Forelimb muscle (tissue), 1 donor: ENCODE results near the gene DPF3. TPM values are rescaled to one million over a fixed set of nuclear protein-coding genes. Genes with fewer than 3 reads are reported as not detected.

Source experiments
- DNase-seq: peaks from one replicate; pipeline ENCODE4 v3.0.0-alpha.2; 2013; ENCODE audit warnings: low read depth
- polyA plus RNA-seq: library from polyadenylated mRNA; unstranded; fragments of 120-200 nt; gene quantifications from one replicate; pipeline ENCODE4 v1.2.1, GENCODE V29; 2013; ENCODE audit not compliant: insufficient read length

The DPF3 gene
- polyA plus RNA-seq, 1 donor = 4.6 TPM

DNA sequence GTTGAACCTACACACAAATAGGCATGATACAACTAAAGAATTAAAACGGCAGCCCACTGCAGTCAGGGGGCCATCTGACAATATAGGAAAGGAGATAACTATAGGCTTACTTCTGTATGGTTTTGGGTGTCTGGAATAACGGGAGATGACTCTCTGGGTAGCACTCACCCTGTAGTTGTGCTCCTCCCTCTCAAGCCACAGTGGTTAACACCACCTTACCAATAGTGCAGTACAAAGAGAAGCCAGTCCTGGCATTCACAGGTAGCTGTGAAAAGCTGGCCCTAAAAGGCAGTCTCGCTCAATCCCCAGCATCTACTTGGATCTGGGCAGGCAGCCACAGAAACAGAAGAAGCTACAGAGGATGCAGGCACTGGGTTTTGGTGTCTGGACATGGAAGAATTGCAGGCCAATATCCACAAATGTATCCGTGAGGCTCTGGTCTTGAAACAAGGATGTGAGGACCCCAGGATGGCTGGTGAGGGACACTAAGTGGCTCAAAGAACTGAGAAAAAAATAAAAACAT is 93.0 kb downstream of the DPF3 start:
- DNase-seq = no peak

DNA sequence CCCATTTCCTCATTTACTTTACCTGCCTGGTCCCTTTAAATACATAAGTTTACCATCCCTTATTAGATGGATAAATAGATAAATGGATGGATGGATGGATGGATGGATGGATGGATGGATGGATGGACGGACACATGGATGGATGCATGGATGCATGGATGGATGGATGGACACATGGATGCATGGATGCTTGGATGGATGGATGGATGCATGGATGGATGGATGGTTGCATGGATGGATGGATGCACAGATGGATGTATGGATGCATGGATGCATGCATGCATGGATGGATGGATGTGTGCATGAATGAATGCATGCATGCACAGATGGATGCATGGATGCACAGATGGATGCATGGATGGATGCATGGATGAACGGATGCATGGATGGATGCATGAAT is 93.6 kb downstream of the DPF3 start:
- DNase-seq = no peak

DNA sequence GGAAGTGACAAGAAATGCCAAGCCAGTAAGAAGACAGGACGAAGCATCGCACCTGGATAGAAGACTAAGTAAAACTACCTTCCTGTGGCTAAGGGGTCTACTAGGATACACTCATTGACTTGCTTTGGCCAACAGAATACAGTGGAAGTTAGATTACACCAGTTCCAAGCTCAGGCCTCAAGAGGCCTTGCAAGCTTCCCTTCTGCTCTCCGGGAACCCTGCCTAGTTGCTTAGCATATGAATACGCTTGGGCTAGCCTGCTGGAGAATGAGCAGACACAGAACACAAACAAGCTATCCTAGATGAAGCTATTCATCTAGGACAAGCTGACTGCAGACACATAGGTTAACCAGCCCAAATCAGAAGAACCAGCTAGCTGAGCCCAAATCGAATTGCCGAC is 97.0 kb downstream of the DPF3 start:
- DNase-seq = no peak

DNA sequence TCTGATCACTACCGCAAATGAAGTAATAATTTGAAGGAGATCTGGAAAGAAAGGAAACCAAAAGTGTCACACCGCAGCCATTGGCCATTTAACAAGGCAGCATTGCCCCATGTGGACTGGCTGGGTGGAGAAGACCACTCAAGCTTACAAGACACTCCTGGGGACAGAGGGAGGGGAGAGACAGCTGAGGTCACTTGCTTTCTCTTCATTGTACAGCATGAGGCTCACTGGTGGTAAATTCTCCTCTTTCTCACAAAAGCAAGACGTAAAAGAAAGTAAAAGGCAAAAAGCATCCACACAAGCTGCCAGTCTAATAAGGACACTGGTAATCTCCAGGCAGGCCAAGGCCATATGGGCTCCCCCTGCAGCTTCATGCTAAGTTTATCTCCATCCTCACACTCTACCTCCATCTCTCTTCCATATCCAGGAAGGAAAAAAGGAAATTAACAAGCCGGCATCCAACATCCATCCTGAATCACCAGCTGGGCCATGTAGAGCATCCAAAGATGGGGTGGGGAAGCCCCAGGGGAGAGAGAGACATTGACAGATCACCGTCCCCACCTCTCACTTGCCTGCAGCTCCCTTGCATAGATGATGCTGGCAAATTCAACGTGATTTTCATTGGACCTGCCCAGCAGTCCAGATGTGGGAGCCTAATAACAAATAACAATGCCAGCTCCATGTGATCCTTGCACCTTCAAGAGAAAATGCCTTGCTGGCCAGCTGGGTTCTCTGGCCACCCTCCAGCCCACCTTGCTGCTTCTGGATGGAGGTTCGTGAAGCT is 100.6 kb downstream of the DPF3 start:
- DNase-seq = no peak

DNA sequence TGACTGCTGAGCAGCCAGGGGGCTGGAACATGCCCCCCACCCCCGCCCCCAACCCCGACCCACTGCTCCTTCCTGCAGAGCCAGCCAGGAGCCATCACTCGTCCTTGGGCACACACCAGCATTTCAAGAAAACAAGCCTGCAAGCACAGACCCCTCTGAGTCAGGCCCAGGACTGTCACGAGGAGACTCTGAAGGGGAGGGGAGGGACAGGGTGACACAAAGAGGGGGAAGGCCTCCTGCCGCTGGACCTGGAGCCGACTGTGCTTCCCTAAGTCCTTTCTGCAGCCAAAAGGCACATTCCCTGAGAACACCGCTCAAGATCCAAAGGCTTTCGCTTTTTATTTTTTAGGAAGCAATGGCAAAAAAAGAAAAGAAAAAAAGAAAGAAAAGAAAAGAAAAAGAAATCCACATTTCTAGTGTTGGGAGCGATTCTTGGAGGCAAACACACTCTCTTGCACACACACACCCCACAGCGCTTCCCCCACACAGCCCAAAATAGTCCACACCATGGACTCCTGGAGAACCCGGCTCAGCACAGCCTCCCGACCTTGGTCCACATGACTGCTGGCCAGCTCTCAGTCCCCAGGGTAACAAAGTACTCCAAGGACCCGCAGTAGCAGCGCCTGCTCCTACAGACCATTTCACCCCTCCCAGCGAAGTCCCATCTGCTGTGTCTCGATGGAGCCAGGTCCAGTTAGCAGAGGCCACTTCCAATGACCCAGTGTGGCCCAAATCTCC is 101.7 kb downstream of the DPF3 start:
- no peak for DNase-seq

DNA sequence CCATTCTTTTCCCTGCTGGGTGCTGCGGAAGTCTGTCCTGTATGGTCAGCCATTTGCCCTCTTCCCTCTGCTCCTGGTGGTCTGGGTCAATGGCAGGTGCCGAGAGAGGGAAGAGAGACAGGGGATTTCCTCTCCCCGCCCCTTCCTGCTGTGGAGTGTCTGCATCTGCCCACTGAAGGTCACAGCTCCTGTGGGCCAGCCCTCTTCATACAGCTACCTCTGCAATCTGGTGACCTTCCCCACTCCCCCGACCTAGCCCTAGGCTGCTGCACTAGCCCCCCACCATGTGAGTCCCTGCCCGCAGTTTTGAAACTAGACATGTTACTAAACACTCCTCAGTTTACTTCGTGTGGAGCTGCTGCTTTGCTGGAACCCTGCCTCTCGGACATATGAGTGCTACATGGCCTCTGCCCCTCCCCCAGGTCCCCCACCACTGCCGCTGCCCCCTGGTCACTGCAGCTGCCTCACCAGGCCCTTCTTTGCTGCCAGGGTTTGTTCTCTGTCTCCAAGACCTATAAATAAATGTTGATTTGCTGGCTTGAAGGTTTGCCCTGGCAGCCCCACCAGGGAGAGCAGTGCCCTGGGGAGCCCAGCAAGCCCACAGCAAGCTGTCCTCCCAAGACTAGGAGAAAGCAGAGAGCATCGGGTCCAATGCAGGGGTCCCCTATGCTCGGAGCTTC is 102.9 kb downstream of the DPF3 start:
- DNase-seq = no peak

DNA sequence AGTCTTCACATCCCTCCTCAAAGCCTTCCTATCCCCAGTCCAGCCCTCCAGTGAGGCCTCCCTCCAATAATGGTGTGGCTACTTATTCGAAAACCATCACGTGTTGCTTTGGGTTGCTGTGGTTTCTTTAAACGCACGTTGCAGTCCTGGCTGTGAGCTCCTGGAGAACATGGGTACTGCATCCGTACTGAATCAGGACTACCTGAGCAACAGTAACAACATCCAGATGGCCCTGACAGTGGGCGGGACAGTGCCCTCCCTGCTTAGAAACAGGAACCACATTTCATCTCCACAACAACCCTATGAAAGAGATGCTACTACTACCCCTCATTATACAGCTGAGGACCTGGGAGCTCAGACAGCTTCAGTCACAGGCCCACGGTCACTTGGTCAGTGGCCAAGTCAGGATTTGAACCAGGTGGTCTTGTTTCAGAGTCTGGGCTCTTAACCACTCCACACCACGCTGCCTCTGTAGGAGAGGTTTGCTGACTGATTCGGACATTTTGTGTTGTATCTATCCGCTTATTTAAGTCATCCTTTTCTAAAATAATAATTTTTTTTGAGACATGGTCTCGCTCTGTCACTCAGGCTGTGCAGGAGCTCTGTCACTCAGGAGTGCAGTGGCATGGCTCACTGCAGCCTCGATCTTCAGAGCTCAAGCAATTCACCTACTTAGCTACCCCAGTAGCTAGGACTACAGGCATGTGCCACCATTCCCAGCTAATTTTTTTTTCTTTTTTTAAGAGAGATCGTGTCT is 104.8 kb downstream of the DPF3 start:
- DNase-seq = no peak

DNA sequence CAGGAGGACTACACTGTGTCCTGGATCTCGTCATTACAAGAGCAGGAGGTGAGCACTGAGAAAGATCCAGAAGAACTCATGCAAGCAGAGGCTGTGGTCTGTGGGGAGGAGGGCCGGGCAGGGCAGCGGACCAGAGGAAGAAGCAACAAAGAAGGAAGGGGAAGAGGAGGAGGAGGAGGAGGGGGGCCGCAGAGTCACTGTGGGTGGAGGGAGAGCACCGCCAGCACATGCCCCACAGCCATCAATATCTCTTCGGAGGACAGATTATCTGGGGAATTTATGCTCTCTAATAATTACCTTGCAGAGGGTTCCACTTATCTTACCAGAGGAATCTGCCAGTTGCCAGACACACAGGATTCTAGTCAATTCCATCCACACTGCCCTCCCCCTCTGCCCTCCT is 105.6 kb downstream of the DPF3 start:
- no peak for DNase-seq

DNA sequence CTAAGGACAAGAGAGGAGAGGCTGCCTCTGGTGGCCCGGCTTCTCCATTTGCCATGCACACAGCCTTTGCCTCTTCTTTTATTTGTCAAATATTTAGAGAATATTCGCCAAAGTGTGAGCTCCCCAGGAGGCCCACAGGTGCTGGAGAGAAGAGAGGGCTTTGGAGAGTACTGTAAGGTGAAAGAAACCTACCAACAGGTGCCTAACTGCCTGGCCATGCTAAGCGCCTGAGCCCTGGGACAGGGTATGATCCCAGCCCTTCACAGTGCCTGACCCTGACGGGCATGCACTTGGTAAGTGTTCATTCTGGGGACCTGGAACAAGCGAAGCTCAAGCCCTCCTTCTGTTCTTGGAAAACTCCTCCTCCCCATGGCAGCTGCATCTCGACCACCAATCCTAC is 106.1 kb downstream of the DPF3 start:
- DNase-seq = no peak

DNA sequence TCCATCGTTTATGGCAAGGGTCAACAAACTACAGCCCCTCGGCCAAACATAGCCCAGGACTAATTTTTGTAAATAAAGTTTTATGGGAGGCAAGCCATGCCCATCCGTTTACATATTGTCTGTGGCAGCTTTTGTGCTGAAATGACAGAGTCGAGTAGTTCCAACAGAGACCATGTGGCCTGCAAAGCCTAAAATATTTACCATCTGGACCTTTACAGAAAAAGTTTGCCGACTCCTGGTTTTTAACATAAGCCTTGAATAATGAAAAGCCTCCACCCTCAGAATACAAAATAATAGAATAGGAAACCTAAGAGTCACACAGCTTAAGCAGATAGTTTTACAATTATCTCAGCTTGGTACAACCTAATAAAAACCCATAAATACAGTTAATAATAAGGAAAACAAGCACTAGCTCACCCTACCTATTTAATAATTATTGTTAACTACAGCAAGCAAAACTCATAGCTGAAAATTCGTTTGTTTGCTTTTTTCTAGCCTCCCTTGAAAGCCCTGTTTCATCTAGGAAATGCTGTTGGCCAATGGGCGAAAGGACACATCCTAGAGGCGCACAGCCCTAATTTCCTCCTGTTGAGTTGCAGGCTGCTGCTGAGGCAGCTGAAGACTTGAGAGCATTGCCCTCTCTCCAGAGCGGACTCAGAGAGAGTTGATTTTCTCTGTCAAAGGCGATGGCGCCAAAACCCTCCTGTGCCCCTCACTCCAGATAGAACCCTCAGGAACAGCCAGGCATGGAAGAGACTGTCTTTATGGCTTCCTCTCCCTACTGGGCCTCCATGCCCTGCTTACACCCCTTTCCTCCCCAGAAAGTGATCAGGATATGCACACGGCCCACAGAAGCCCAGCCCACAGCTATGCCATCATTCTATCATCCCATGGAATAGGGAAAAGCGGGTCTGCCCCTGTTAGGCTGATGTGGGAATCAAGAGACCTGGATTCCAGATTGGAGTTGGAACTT is 107.2 kb downstream of the DPF3 start:
- DNase-seq = no peak

DNA sequence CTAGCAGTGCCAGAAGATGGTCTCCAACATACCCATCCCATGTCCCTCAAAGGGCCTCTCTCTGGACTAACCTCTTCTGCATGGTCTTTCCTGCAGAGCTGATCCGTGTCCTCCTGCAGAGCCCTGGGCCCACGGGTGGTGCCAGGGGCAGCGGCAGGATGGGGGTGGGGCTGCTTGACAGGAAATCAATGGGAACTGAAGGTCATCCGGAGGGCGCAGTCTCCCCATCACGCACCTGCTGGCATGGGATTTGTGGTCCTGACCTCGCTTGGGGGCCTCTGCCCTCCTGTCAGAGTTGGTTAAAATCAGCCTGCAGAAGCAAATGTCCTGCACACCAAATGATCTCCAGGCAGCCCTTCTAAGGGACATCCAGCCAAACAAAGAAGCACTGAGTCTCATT is 110.2 kb downstream of the DPF3 start:
- no peak for DNase-seq

DNA sequence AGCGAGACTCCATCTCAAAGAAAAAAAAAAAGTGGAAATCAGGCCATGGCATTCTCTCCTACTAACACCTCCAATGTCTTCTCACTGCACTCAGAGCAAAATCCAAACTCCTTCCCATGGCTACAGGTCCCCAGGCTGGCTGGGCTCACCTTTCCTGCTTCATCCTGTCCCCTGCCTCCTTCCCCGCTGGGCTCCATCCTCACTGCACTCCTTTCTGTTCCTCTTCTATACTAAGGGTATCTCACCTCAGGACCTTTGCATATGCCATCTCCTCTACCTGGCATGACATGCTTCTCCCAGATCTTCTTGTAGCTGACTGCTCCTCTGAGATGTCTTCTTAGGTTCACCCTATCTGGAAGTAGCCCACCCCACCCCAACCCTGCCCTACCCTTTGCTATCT is 111.1 kb downstream of the DPF3 start:
- no peak for DNase-seq

DNA sequence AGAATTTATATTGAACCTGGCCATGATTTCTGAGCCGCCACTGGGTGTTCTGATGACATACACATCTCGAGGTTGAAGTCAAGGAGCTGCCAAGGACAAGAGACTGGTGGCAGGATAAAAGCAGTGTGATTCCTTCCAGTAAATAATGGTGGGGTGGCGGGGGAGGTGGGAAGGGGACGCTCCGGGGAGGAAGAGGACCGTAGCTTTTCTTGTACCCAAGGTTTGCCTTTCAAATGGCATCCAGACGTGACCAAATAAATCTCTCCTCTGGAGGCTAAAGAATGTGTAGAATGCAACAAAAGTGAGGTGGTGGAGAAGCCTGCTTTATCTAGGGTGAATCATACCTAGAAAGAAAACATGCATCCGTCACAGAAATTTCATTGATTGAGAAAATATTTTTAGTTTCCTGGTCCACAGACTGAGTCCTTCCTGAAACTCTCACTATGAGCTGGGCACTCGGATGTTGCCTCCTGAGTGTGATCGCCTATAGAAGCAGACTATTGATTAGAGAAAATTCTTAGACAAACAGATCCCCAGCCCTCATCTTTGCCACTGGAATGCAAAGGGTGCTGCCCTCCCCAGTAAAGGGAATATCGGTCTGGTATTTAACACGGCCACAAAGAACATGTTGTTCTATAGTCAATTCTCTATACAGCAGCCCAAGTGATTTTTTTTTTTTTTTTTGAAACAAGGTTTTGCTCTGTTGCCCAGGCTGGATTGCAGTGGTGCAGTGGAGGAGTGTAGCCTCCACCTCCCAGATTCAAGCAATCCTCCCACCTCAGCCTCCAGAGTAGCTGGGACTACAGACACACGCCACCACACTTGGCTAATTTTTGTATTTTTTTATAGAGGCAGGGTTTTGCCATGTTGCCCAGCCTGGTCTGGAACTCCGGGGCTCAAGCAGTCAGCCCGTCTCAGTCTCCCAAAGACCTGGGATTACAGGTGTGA is 112.1 kb downstream of the DPF3 start:
- no peak for DNase-seq

DNA sequence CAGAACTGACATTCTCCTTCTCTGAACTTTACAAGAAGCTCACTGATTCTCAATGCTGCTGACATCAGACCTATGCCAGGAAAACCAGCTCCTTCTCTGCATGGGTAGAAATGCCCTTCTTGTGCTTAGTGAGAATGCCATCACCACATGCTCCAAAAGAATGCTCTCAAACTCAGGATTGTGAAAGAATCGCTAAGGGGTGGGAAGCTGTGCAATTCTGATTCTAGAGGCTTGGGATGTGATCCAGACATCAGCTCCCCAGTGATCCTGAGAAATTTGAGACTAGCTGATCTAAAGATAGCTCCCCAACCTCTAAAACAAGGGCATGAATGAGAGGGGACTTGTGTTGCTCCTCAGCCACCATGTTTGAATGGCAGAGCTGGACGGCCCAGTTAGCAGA is 113.2 kb downstream of the DPF3 start:
- DNase-seq = no peak

DNA sequence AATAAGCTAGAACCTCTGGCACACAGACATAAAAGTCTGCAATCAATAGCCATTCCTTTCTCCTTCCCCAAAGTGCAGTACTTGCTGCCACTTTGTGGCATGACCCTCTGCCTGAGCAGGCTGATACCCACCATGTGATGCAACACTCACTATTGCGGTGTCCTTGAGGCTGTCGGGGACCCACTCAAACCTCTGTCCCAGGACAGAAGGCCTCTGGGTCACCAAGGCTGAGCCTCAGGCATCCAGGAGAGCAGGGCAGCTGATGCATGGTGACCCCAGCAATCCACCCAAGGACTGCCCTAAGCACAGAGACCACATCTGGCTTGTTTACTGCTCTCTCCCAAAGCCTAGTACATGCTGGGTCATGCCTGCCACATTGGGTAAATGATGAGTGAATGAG is 114.2 kb downstream of the DPF3 start:
- no peak for DNase-seq

DNA sequence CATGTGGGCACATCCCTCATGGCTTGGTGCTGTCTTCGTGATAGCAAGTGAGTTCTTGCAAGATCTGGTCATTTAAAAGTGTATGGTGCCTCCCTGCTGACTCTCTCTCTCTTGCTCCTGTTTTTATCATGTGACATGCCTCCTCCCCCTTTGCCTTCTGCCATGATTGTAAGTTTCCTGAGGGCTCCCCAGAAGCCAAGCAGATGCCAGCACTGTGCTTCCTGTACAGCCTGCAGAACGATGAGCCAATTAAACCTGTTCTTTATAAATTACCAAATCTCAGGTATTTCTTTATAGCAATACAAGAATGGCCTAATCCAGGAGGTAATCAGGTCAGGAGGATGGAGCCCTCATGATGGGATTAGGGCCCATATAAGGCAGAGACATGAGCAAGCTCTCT is 116.3 kb downstream of the DPF3 start:
- no peak for DNase-seq

DNA sequence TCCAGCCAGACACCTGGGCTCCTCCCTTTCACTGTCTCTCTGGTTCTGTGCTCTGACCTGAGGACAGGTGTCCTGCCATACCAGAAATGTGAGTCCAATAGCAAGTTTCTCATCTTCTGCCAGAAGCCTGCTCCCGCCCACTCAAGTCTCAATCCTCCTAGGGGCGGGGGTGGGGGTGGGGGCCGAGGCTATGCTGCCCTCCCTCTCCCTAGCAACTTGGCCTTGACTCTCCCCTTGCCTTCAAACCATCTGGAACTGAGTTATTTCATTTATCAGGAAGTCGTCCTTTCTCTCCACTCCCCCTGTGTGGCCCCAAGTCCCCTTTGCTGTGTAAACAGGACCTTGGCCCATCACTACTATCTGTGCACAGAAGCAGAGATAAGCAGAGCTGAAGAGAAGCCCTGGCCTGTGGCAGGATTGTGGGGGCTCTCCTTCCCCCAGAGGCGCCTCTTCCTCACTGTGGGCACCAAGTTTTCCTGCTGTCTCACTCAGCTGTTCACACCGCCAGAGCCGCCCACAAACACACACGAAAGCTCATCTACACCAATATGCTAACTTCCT is 117.1 kb downstream of the DPF3 start:
- no peak for DNase-seq

DNA sequence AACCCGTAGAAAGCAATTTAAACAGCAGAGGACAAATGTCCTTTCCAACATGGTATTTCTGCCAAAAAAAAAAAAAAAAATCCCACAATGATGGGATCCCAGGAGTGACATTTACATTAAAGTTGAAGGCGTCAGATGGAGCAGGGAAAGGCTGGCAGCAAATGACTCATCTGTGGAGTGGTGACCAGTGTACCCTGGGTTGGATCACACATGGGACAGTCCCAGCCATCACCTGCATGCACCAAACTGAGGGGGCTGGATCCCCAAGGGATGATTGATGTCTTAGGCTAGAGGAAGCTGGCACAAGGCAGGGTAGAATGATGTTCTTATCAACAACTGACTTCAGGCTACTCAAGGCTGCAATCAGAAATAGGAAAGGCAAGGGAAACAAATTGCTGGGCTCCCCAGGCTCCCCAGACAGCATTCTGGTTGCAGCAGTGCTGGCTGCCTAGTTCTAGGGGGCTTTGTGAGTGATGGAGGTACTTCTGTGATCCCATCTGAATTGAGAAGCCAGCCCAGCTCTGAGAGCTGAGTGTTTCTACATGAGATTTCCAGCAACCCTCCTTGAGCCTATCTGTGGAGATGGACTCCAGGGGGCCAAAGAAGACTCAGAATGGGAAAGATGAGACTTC is 117.9 kb downstream of the DPF3 start:
- DNase-seq = no peak
